Heart right ventricle (tissue), 16 donors: Measurements from ENCODE around the gene TSR1. TPM values are rescaled to one million over a fixed set of nuclear protein-coding genes. Genes with fewer than 3 reads are reported as not detected.

Experiments used
- ATAC-seq, 8 donors: fragments of 200-7000 bp; cut with Tn5 transposase; one replicate each; pipeline ENCODE4 v1.9.1; 2020; ENCODE audit warnings: mild to moderate bottlenecking in 8 of 8, moderate library complexity in 8 of 8, moderate number of reproducible peaks in 1 of 8
- DNase-seq, 2 donors: peaks; one replicate each; pipeline ENCODE4 v3.0.0-alpha.2; 2020
- H3K27ac ChIP-seq, 10 donors: fragments of 200-600 bp; sonication (generic) in 2 of 10; one replicate each; pipeline versions ENCODE4 v1.5.0 to v1.8.0; 2020 to 2022; ENCODE audit warnings: mild to moderate bottlenecking in 3 of 10
- H3K27me3 ChIP-seq, 7 donors: fragments of 200-600 bp; one replicate each; pipeline ENCODE4 v1.8.0; 2021 to 2022; ENCODE audit warnings: mild to moderate bottlenecking in 2 of 7
- H3K36me3 ChIP-seq, 9 donors: fragments of 200-600 bp; sonication (generic) in 1 of 9; one replicate each; pipeline versions ENCODE4 v1.5.0 to v1.8.0; 2020 to 2022; ENCODE audit warnings: mild to moderate bottlenecking in 2 of 9
- H3K4me1 ChIP-seq, 9 donors: fragments of 200-600 bp; sonication (generic) in 1 of 9; one replicate each; pipeline versions ENCODE4 v1.5.0 to v1.8.0; 2020 to 2022; ENCODE audit warnings: mild to moderate bottlenecking in 4 of 9
- H3K4me3 ChIP-seq, 10 donors: fragments of 200-600 bp; sonication (generic) in 2 of 10; one replicate each; pipeline versions ENCODE4 v1.5.0 to v1.8.0; 2020 to 2022; ENCODE audit warnings: mild to moderate bottlenecking in 7 of 10, moderate library complexity in 2 of 10
- H3K9me3 ChIP-seq, 11 donors: fragments of 200-600 bp in 10 of 11; sonication (generic) in 2 of 11; one replicate each; pipeline versions ENCODE4 v1.5.0 to v1.8.0; 2013 to 2022; ENCODE audit warnings: mild to moderate bottlenecking in 2 of 11, control low read depth in 1 of 11, moderate library complexity in 1 of 11
- CTCF ChIP-seq, 9 donors: fragments of 200-600 bp; sonication (generic) in 2 of 9; IDR thresholded peaks; one replicate each; pipeline versions ENCODE4 v1.5.0 to v1.8.0; 2021 to 2022; ENCODE audit warnings: antibody characterized with exemption in 9 of 9, mild to moderate bottlenecking in 5 of 9, moderate library complexity in 1 of 9
- WGBS, 2 donors: extraction: QIAGEN DNeasy Blood & Tissue Kit; methylation state at CpG; one replicate each; pipeline ENCODE4 v1.1.7; 2013; ENCODE audit warnings: inconsistent platforms in 1 of 2; 5-methylcytosine and 5-hydroxymethylcytosine counted together
- intact Hi-C, 10 donors: fragments of 100-400 bp; cut with DNase I; formaldehyde crosslinking; loops; one replicate each; pipeline versions ENCODE4 v1.11.1 to v1.14.2; 2022
- polyA plus RNA-seq, 2 donors: library from polyadenylated mRNA; stranded (reverse); fragments of 200-250 nt; gene quantifications; one replicate each; pipeline ENCODE4 v1.2.3, GENCODE V29; 2013
- total RNA-seq, 10 donors: library from RNA; stranded (reverse); fragmentation: NEBNext Ultra II Directional in 3 of 10; extraction: Animal tissue kit (Norgen Biotek cat#: 25700) in 3 of 10; gene quantifications; one replicate each; pipeline versions ENCODE4 v1.2.1 to v1.2.4, GENCODE V29; 2021 to 2023
- donor health status: Arrhythmogenic right ventricular cardiomyopathy.
- donor health status: ischemic (EF 13 %, LVEDD 7.1; RV severe dilation, severe dysfunction).
- donor health status: healthy with polysubstance abuse.
- donor health status: DM: no; HTN: yes; CAD: no.
- donor health status: DM: no; HTN: no; CAD: no.
- donor health status: ischemic (EF 25% LVEDD 6.9; RV normal size, moderate dysfunction).
- donor health status: ischemic (EF 25% LVEDD 5.7; RV mildly dilated, moderate dysfunction).
- donor health status: healthy.
- donor health status: DM: yes; HTN: yes; CAD: no.
- donor health status: Ischemic cardiomyopathy.
- donor health status: ischemic (EF 35%, LVEDD 5.7; RV mildly dilated, moderate dysfunction).
- donor health status: nonischemic (EF 11% LVEDD 7.7; RV severe dilation, severe dysfunction).
- donor health status: DM: yes; HTN: yes; CAD: no.
- donor health status: PGD.
- donor health status: ischemic (EF 29% LVEDD 5.4; RV normal size, mild dysfunction).
- donor health status: nonischemic (EF 23%, LVEDD 6.1; RV moderate dilation, normal function).

The TSR1 gene
- total and polyA plus RNA-seq, 12 donors = 12.8 to 30.5 (median 22.5) TPM

- TF ChIP-seq CTCF (IDR thresholded peaks at IDR 0.05) = no peak
- no peaks in the 10 kb centered on the region for H3K4me1 ChIP-seq
- intact Hi-C loops = no loop called here
- ATAC-seq (no peak), DNase-seq (no peak)
- no peaks in the 10 kb centered on the region for H3K27me3 ChIP-seq
- H3K36me3 ChIP-seq = peaks cover 0 to 11% (median 0%) of the 10 kb centered on the region in 9 donors
- no peaks in the 10 kb centered on the region for H3K9me3 ChIP-seq
- H3K4me3 ChIP-seq = no peak overlapping the region
- no peak overlapping the region for H3K27ac ChIP-seq
- WGBS, 2 donors = 78 to 86% methylated on average over 5 of the region's 5 CpGs
Measured at GRCh38 chr17:2312736-2313135, 23.5 kb downstream of the TSR1 start.

- Histone ChIP-seq H3K27me3 (no peaks in the 10 kb centered on the region), H3K4me3 (no peak overlapping the region), H3K36me3 (peaks cover 0 to 10% (median 0%) of the 10 kb centered on the region in 9 donors), H3K27ac (no peak overlapping the region), H3K9me3 (no peaks in the 10 kb centered on the region), H3K4me1 (peaks cover 0 to 5% (median under 1%) of the 10 kb centered on the region in 9 donors)
- WGBS, 2 donors = 62 to 63% methylated on average over 6 of the region's 6 CpGs
- no peak for TF ChIP-seq CTCF (IDR thresholded peaks at IDR 0.05)
- ATAC-seq (no peak), DNase-seq (no peak)
- intact Hi-C loops = no loop called here
Measured at GRCh38 chr17:2309338-2310154, 26.7 kb downstream of the TSR1 start.

GRCh38 chr17:2304931-2305330 lies 31.3 kb downstream of the TSR1 start:
- Histone ChIP-seq H3K4me1 (peaks cover 3 to 31% (median 22%) of the 10 kb centered on the region in 9 donors), H3K27me3 (no peaks in the 10 kb centered on the region), H3K36me3 (peaks cover 0 to 14% (median 0%) of the 10 kb centered on the region in 9 donors), H3K4me3 (no peak overlapping the region), H3K27ac (no peak overlapping the region), H3K9me3 (no peaks in the 10 kb centered on the region)
- no peak for TF ChIP-seq CTCF (IDR thresholded peaks at IDR 0.05)
- ATAC-seq = no peak
- no peak for DNase-seq
- 90 to 97% methylated on average over 4 of the region's 4 CpGs for WGBS, 2 donors
- intact Hi-C loops = no loop called here

GRCh38 chr17:2303204-2304188 lies 32.8 kb downstream of the TSR1 start, which contains the start of the genes SMG6 and SRR:
Gene SMG6, minus strand, starts transcription at chr17:2303785. Its CDS starts 65 bp downstream, at chr17:2303720.
Gene SRR, plus strand, starts transcription at chr17:2303950. Its CDS starts 11,611 bp downstream, at chr17:2315561.
- no peak for TF ChIP-seq CTCF (IDR thresholded peaks at IDR 0.05)
- Histone ChIP-seq H3K9me3 (no peaks in the 10 kb centered on the region), H3K4me1 (peaks cover 3 to 31% (median 22%) of the 10 kb centered on the region in 9 donors), H3K27ac (peak within 1 kb of the TSS; percentile 88 to 97 (median 92)), H3K4me3 (peak within 1 kb of the TSS; percentile 76 to 99 (median 90)), H3K27me3 (no peaks in the 10 kb centered on the region), H3K36me3 (peaks cover 0 to 27% (median 0%) of the 10 kb centered on the region in 9 donors)
- ATAC-seq (peak; percentile 97 to 98 (median 97)), DNase-seq (peak; percentile 93 to 95)
- WGBS, 2 donors = 0% methylated on average over 80 to 105 of the region's 108 CpGs
- intact Hi-C loops = no loop called here
